Prostate gland (tissue), 2 donors: ENCODE results near the gene SLIT3. TPM values are rescaled to one million over a fixed set of nuclear protein-coding genes. Genes with fewer than 3 reads are reported as not detected.
A peak's percentile ranks its signal among the peaks of the same experiment; 100 is the strongest.
"Not testable (repeated sequence)": the region's sequence is repeated elsewhere in the genome, so short reads cannot be mapped to it uniquely, and the experiment has no call there.

Experiments used
- DNase-seq: peaks from one replicate; pipeline ENCODE4 v3.0.0-alpha.2; 2019; ENCODE audit warnings: low spot score
- H3K27ac ChIP-seq, 2 donors: fragments of 200-600 bp; sonication (generic); 2 replicates each; pipeline ENCODE4 v1.5.1; 2017 to 2019
- H3K27me3 ChIP-seq: fragments of 200-600 bp; sonication (generic); replicated peaks from 2 replicates; pipeline ENCODE4 v1.5.1; 2019; ENCODE audit not compliant: insufficient read depth
- H3K36me3 ChIP-seq, 2 donors: fragments of 200-600 bp; sonication (generic); 1 replicate in 1 of 2; 2 replicates in 1 of 2; pipeline versions ENCODE4 v1.5.1 to v1.8.1; 2017 to 2019
- H3K4me1 ChIP-seq: fragments of 200-600 bp; sonication (generic); replicated peaks from 2 replicates; pipeline ENCODE4 v1.5.1; 2019
- H3K4me3 ChIP-seq, 2 donors: fragments of 200-600 bp; sonication (generic); 2 replicates each; pipeline ENCODE4 v1.5.1; 2017 to 2019
- H3K9me3 ChIP-seq: fragments of 200-600 bp; sonication (generic); 2 replicates; pipeline ENCODE4 v1.5.1; 2017
- CTCF ChIP-seq, 4 experiments: fragments of 200-600 bp in 2 of 4; fragments of 450-650 bp in 2 of 4; sonication (generic) in 2 of 4; IDR thresholded peaks; 1 replicate in 3 of 4; 2 replicates in 1 of 4; pipeline ENCODE4 v1.5.1; 2016 to 2019; ENCODE audit warnings: antibody characterized with exemption in 4 of 4, mild to moderate bottlenecking in 2 of 4, moderate library complexity in 2 of 4
- POLR2A ChIP-seq: fragments of 450-650 bp; IDR thresholded peaks from one replicate; pipeline ENCODE4 v1.6.1; 2016; ENCODE audit warnings: antibody characterized with exemption, mild to moderate bottlenecking
- POLR2AphosphoS5 ChIP-seq: sonication (generic); formaldehyde crosslinking; IDR thresholded peaks from one replicate; pipeline ENCODE4 v1.6.1; 2017; ENCODE audit warnings: antibody characterized with exemption
- WGBS: methylation state at CpG from one replicate; pipeline ENCODE4 v1.1.5; 2018; 5-methylcytosine and 5-hydroxymethylcytosine counted together
- intact Hi-C: fragments of 100-400 bp; cut with DNase I; formaldehyde crosslinking; loops from one replicate; pipeline ENCODE4 v1.14.2; 2022
- total RNA-seq, 2 donors: library from RNA; depleted of rRNA; stranded (reverse); fragments of >200 nt; gene quantifications; one replicate each; pipeline ENCODE4 v1.1.0, GENCODE V29; 2016

The SLIT3 gene
- total RNA-seq, 2 donors from 2014 or later = 8.3 TPM

- Histone ChIP-seq H3K4me3 (no peak overlapping the region), H3K27ac (no peak overlapping the region), H3K4me1 (no peaks in the 10 kb centered on the region), H3K27me3 (no peaks in the 10 kb centered on the region), H3K36me3 (no peaks in the 10 kb centered on the region), H3K9me3 (no peaks in the 10 kb centered on the region)
- peak; percentile 93 for DNase-seq
- intact Hi-C loops = loop anchor here (10.0 kb wide), 1 partner anchor 152 kb away; no protein-coding TSS in a partner anchor
- WGBS = 12% methylated on average over 3 of the region's 3 CpGs
- TF ChIP-seq POLR2AphosphoS5 = peak; percentile 89
- TF ChIP-seq CTCF (IDR thresholded peaks at IDR 0.05) = peak in 1 of 4 experiments; percentile 18
- no peak for TF ChIP-seq POLR2A
Observed at GRCh38 chr5:169142264-169142970, 158.5 kb downstream of the SLIT3 start.

GRCh38 chr5:169140215-169140614, 160.7 kb downstream of the SLIT3 start:
- H3K9me3 ChIP-seq, H3K27me3 ChIP-seq, H3K36me3 ChIP-seq, H3K27ac ChIP-seq, H3K4me1 ChIP-seq, H3K4me3 ChIP-seq, DNase-seq: not testable (repeated sequence)
- WGBS = 80% methylated on average over 9 of the region's 9 CpGs
- intact Hi-C loops = loop anchor here (10.0 kb wide), 1 partner anchor 155 kb away; no protein-coding TSS in a partner anchor

GRCh38 chr5:169139480-169140050, 161.4 kb downstream of the SLIT3 start:
- 46% methylated on average over 6 of the region's 6 CpGs for WGBS
- DNase-seq = peak; percentile 69
- no peak overlapping the region for H3K27ac ChIP-seq
- no peaks in the 10 kb centered on the region for H3K27me3 ChIP-seq
- TF ChIP-seq CTCF (IDR thresholded peaks at IDR 0.05) (no peak), POLR2A (no peak), POLR2AphosphoS5 (peak; percentile 63)
- H3K4me3 ChIP-seq = no peak overlapping the region
- intact Hi-C loops = loop anchor here (10.0 kb wide), 1 partner anchor 155 kb away; no protein-coding TSS in a partner anchor
- no peaks in the 10 kb centered on the region for H3K9me3 ChIP-seq
- no peaks in the 10 kb centered on the region for H3K36me3 ChIP-seq
- no peaks in the 10 kb centered on the region for H3K4me1 ChIP-seq

GRCh38 chr5:169133531-169133930, 167.4 kb downstream of the SLIT3 start:
- TF ChIP-seq POLR2AphosphoS5 (no peak), POLR2A (no peak), CTCF (IDR thresholded peaks at IDR 0.05) (no peak)
- DNase-seq = no peak
- no peaks in the 10 kb centered on the region for H3K4me1 ChIP-seq
- no peak overlapping the region for H3K4me3 ChIP-seq
- WGBS = 76% methylated on average over 3 of the region's 3 CpGs
- H3K36me3 ChIP-seq = no peaks in the 10 kb centered on the region
- H3K27me3 ChIP-seq = no peaks in the 10 kb centered on the region
- H3K27ac ChIP-seq = no peak overlapping the region
- intact Hi-C loops = no loop called here
- no peaks in the 10 kb centered on the region for H3K9me3 ChIP-seq

GRCh38 chr5:169132302-169132660, 168.7 kb downstream of the SLIT3 start:
- Histone ChIP-seq H3K4me1 (no peaks in the 10 kb centered on the region), H3K27ac (no peak overlapping the region), H3K9me3 (no peaks in the 10 kb centered on the region), H3K4me3 (no peak overlapping the region), H3K27me3 (no peaks in the 10 kb centered on the region), H3K36me3 (no peaks in the 10 kb centered on the region)
- WGBS = 55% methylated on average over 1 of the region's 1 CpG
- TF ChIP-seq CTCF (IDR thresholded peaks at IDR 0.05) (no peak), POLR2A (no peak), POLR2AphosphoS5 (no peak)
- intact Hi-C loops = no loop called here
- no peak for DNase-seq
